ENCODE measurements around the gene SULT2B1. TPM values are rescaled to one million over a fixed set of nuclear protein-coding genes. Genes with fewer than 3 reads are reported as not detected.
"Not testable (repeated sequence)": the region's sequence is repeated elsewhere in the genome, so short reads cannot be mapped to it uniquely, and the experiment has no call there.

The SULT2B1 gene
- total RNA-seq, 1 donor from 2014 or later = not detected

- DNase-seq (ENCODE audit: low read depth) = no peak
Observed at GRCh38 chr19:48556825-48557224, 4.9 kb downstream of the SULT2B1 start.

- no peak for DNase-seq (ENCODE audit: low read depth)
Observed at GRCh38 chr19:48558018-48558684, 6.2 kb downstream of the SULT2B1 start.

- no peak for DNase-seq (ENCODE audit: low read depth)
Observed at GRCh38 chr19:48560095-48560530, 8.1 kb downstream of the SULT2B1 start.

- DNase-seq (ENCODE audit: low read depth) = no peak
Observed at GRCh38 chr19:48561412-48561811, 9.4 kb downstream of the SULT2B1 start.

- no peak for DNase-seq (ENCODE audit: low read depth)
Observed at GRCh38 chr19:48565090-48565489, 13.1 kb downstream of the SULT2B1 start.

- DNase-seq (ENCODE audit: low read depth) = peak; percentile 91
Observed at GRCh38 chr19:48568345-48568886, 16.4 kb downstream of the SULT2B1 start.

- peak; percentile 53 for DNase-seq (ENCODE audit: low read depth)
Observed at GRCh38 chr19:48569814-48570213, 17.8 kb downstream of the SULT2B1 start.

GRCh38 chr19:48571378-48572162 lies 19.6 kb downstream of the SULT2B1 start:
- no peak for DNase-seq (ENCODE audit: low read depth)

- DNase-seq (ENCODE audit: low read depth) = no peak
Observed at GRCh38 chr19:48573163-48573505, 21.2 kb downstream of the SULT2B1 start.

GRCh38 chr19:48575931-48576622 lies 24.1 kb downstream of the SULT2B1 start:
- no peak for DNase-seq (ENCODE audit: low read depth)

GRCh38 chr19:48577908-48578307 lies 25.9 kb downstream of the SULT2B1 start:
- not testable (repeated sequence) for DNase-seq (ENCODE audit: low read depth)

- DNase-seq (ENCODE audit: low read depth) = no peak
Observed at GRCh38 chr19:48578891-48579290, 26.9 kb downstream of the SULT2B1 start.

GRCh38 chr19:48582168-48582567 lies 30.2 kb downstream of the SULT2B1 start:
- no peak for DNase-seq (ENCODE audit: low read depth)

- no peak for DNase-seq (ENCODE audit: low read depth)
Observed at GRCh38 chr19:48587387-48587786, 35.4 kb downstream of the SULT2B1 start.

- DNase-seq (ENCODE audit: low read depth) = peak; percentile 86
Observed at GRCh38 chr19:48588670-48589401, 36.9 kb downstream of the SULT2B1 start.

- DNase-seq (ENCODE audit: low read depth) = peak; percentile 7
Observed at GRCh38 chr19:48591021-48591420, 39.0 kb downstream of the SULT2B1 start.

- no peak for DNase-seq (ENCODE audit: low read depth)
Observed at GRCh38 chr19:48595171-48595570, 43.2 kb downstream of the SULT2B1 start.

- no peak for DNase-seq (ENCODE audit: low read depth)
Observed at GRCh38 chr19:48595833-48596232, 43.9 kb downstream of the SULT2B1 start.

GRCh38 chr19:48596237-48596636 lies 44.3 kb downstream of the SULT2B1 start:
- DNase-seq (ENCODE audit: low read depth) = no peak

- DNase-seq (ENCODE audit: low read depth) = no peak
Observed at GRCh38 chr19:48596679-48597465, 44.9 kb downstream of the SULT2B1 start.
